ENCODE data around the gene USP17L11.
"Not testable (repeated sequence)": the region's sequence is repeated elsewhere in the genome, so short reads cannot be mapped to it uniquely, and the experiment has no call there.

The USP17L11 gene, protein sequence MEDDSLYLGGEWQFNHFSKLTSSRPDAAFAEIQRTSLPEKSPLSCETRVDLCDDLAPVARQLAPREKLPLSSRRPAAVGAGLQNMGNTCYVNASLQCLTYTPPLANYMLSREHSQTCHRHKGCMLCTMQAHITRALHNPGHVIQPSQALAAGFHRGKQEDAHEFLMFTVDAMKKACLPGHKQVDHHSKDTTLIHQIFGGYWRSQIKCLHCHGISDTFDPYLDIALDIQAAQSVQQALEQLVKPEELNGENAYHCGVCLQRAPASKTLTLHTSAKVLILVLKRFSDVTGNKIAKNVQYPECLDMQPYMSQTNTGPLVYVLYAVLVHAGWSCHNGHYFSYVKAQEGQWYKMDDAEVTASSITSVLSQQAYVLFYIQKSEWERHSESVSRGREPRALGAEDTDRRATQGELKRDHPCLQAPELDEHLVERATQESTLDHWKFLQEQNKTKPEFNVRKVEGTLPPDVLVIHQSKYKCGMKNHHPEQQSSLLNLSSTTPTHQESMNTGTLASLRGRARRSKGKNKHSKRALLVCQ

DNA sequence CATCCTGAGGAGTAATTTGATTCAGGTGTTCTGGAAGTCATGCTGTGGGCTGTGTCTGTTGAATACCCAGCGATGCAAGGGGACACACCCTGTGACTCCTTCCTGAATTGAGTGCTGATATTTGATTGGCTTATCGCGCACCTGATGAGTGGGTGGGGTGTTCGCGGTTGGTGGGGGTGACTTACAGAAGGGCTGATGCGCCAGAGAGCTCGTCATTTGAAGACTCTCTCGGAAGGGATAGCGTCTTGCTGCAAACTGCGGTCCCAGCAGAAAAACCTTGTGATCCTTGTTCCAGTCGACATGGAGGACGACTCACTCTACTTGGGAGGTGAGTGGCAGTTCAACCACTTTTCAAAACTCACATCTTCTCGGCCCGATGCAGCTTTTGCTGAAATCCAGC lies at the start of gene USP17L11:
USP17L11 (plus strand) TSS at position 301 of the 400 bp plus-strand sequence; CDS start at position 301, 0 bp downstream.
- not testable (repeated sequence) for DNase-seq

DNA sequence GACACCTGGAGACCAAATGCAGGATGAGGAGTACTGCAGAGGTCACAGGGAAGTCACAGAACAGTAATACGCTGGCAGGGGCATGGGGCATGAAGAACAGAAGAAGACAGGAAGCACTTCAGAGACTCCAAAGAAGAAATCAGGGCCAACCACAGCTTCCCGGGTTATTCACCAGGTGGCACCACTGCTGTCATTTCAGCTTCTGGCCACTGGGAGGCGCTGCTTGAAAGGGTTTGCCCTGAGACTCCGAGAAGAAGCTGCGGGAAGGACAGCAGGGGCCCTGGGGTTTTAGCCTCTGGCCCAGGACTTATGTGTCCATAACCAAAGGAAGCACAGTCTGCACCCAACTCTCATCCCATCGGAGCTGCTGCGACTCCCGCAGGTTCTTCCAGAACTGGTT lies 49.2 kb upstream of the USP17L11 start:
- DNase-seq, result not testable (repeated sequence)

DNA sequence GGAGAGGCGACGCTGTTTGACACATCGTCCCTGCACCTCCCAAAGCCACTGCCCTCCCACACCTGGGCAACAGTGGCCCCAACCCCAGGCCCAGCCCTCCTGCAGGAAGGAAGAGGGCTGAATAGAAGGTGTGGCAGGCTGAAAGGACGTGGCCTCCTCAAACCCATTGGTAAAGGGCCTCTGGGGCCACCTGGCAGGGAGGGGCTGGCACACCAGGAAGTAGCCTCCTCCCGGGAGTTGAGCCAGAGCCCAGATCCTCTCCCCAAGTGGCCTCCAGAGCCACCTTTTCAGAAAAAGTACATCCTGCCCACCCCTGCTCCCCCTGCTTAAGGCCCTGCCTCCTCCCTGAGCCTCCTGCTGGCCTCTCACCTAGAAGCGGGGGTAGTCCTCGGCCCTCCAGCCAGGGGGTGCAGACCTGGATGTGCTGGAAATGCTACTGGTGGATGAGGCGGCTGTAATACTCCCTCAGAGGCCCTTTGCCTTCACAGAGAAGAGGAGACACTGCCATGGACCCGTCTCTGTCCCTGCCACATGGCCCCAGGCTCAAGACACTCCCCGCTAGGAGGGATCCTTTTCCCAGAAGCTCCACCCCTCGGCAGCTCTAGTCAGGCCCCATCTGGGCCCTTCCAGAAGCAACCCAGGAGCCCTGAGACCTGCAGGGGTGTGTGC lies 45.3 kb upstream of the USP17L11 start, which contains the start of gene FAM90A26:
FAM90A26 (plus strand) TSS at position 619 of the 669 bp plus-strand sequence. CDS start 2,764 bp downstream, outside the sequence.
- not testable (repeated sequence) for DNase-seq

DNA sequence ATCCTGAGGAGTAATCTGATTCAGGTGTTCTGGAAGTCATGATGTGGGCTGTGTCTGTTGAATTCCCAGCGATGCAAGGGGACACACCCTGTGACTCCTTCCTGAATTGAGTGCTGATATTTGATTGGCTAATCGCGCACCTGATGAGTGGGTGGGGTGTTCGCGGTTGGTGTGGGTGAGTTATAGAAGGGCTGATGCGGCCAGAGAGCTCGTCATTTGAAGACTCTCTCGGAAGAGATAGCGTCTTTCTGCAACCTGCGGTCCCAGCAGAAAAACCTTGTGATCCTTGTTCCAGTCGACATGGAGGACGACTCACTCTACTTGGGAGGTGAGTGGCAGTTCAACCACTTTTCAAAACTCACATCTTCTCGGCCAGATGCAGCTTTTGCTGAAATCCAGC lies 4.8 kb upstream of the USP17L11 start, which contains the start of gene USP17L10:
USP17L10 (plus strand) TSS at position 301 of the 400 bp plus-strand sequence; CDS start at position 301, 0 bp downstream.
- DNase-seq, result not testable (repeated sequence)

DNA sequence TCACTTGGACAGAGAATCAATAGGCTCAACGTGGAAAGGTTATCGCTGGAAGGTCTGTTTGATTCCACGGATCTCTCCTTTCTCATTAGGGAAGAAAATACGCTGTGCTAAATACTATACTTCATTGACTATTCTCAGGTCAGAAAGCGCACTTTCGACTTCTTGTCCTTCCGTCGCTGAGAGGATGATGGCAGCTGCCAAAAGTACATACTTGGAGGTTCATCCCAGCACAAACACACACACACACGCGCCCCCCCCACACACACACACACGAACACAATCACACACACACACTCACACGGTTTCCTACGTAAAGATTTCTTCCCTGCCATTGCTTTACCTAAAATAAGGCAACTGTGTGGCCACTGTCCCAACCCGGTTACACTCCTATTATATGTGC lies 504 bp upstream of the USP17L11 start:
- DNase-seq, result not testable (repeated sequence)

DNA sequence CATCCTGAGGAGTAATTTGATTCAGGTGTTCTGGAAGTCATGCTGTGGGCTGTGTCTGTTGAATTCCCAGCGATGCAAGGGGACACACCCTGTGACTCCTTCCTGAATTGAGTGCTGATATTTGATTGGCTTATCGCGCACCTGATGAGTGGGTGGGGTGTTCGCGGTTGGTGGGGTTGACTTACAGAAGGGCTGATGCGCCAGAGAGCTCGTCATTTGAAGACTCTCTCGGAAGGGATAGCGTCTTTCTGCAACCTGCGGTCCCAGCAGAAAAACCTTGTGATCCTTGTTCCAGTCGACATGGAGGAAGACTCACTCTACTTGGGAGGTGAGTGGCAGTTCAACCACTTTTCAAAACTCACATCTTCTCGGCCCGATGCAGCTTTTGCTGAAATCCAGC lies 4.6 kb downstream of the USP17L11 start, which contains the start of gene USP17L12:
USP17L12 (plus strand) TSS at position 301 of the 400 bp plus-strand sequence; CDS start at position 301, 0 bp downstream.
- not testable (repeated sequence) for DNase-seq

DNA sequence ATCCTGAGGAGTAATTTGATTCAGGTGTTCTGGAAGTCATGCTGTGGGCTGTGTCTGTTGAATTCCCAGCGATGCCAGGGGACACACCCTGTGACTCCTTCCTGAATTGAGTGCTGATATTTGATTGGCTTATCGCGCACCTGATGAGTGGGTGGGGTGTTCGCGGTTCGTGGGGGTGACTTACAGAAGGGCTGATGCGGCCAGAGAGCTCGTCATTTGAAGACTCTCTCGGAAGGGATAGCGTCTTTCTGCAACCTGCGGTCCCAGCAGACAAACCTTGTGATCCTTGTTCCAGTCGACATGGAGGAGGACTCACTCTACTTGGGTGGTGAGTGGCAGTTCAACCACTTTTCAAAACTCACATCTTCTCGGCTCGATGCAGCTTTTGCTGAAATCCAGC lies 9.4 kb downstream of the USP17L11 start, which contains the start of gene USP17L13:
USP17L13 (plus strand) TSS at position 301 of the 400 bp plus-strand sequence; CDS start at position 301, 0 bp downstream.
- DNase-seq, result not testable (repeated sequence)

DNA sequence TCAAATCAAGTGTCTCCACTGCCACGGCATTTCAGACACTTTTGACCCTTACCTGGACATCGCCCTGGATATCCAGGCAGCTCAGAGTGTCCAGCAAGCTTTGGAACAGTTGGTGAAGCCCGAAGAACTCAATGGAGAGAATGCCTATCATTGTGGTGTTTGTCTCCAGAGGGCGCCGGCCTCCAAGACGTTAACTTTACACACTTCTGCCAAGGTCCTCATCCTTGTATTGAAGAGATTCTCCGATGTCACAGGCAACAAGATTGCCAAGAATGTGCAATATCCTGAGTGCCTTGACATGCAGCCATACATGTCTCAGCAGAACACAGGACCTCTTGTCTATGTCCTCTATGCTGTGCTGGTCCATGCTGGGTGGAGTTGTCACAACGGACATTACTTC lies 15.0 kb downstream of the USP17L11 start:
- DNase-seq, result not testable (repeated sequence)

DNA sequence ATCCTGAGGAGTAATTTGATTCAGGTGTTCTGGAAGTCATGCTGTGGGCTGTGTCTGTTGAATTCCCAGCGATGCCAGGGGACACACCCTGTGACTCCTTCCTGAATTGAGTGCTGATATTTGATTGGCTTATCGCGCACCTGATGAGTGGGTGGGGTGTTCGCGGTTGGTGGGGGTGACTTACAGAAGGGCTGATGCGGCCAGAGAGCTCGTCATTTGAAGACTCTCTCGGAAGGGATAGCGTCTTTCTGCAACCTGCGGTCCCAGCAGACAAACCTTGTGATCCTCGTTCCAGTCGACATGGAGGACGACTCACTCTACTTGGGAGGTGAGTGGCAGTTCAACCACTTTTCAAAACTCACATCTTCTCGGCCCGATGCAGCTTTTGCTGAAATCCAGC lies 18.9 kb downstream of the USP17L11 start, which contains the start of gene USP17L15:
USP17L15 (plus strand) TSS at position 301 of the 400 bp plus-strand sequence; CDS start at position 301, 0 bp downstream.
- DNase-seq, result not testable (repeated sequence)

DNA sequence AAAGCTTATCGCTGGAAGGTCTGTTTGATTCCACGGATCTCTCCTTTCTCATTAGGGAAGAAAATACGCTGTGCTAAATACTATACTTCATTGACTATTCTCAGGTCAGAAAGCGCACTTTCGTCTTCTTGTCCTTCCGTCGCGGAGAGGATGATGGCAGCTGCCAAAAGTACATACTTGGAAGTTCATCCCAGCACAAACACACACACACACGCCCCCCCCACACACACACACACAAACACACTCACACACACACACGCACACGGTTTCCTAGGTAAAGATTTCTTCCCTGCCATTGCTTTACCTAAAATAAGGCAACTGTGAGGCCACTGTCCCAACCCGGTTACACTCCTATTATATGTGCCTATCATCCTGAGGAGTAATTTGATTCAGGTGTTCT lies 23.3 kb downstream of the USP17L11 start:
- DNase-seq, result not testable (repeated sequence)

DNA sequence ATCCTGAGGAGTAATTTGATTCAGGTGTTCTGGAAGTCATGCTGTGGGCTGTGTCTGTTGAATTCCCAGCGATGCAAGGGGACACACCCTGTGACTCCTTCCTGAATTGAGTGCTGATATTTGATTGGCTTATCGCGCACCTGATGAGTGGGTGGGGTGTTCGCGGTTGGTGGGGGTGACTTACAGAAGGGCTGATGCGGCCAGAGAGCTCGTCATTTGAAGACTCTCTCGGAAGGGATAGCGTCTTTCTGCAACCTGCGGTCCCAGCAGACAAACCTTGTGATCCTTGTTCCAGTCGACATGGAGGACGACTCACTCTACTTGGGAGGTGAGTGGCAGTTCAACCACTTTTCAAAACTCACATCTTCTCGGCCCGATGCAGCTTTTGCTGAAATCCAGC lies 28.4 kb downstream of the USP17L11 start, which contains the start of gene USP17L17:
USP17L17 (plus strand) TSS at position 301 of the 400 bp plus-strand sequence; CDS start at position 301, 0 bp downstream.
- not testable (repeated sequence) for DNase-seq

DNA sequence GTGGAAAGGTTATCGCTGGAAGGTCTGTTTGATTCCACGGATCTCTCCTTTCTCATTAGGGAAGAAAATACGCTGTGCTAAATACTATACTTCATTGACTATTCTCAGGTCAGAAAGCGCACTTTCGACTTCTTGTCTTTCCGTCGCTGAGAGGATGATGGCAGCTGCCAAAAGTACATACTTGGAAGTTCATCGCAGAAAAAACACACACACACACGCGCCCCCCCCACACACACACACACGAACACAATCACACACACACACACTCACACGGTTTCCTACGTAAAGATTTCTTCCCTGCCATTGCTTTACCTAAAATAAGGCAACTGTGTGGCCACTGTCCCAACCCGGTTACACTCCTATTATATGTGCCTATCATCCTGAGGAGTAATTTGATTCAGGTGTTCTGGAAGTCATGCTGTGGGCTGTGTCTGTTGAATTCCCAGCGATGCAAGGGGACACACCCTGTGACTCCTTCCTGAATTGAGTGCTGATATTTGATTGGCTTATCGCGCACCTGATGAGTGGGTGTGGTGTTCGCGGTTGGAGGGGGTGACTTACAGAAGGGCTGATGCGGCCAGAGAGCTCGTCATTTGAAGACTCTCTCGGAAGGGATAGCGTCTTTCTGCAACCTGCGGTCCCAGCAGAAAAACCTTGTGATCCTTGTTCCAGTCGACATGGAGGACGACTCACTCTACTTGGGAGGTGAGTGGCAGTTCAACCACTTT lies 32.9 kb downstream of the USP17L11 start, which contains the start of gene USP17L18:
USP17L18 (plus strand) TSS at position 678 of the 728 bp plus-strand sequence; CDS start at position 678, 0 bp downstream.
- not testable (repeated sequence) for DNase-seq

DNA sequence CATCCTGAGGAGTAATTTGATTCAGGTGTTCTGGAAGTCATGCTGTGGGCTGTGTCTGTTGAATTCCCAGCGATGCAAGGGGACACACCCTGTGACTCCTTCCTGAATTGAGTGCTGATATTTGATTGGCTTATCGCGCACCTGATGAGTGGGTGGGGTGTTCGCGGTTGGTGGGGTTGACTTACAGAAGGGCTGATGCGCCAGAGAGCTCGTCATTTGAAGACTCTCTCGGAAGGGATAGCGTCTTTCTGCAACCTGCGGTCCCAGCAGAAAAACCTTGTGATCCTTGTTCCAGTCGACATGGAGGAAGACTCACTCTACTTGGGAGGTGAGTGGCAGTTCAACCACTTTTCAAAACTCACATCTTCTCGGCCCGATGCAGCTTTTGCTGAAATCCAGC lies 37.9 kb downstream of the USP17L11 start, which contains the start of gene USP17L19:
USP17L19 (plus strand) TSS at position 301 of the 400 bp plus-strand sequence; CDS start at position 301, 0 bp downstream.
- not testable (repeated sequence) for DNase-seq

DNA sequence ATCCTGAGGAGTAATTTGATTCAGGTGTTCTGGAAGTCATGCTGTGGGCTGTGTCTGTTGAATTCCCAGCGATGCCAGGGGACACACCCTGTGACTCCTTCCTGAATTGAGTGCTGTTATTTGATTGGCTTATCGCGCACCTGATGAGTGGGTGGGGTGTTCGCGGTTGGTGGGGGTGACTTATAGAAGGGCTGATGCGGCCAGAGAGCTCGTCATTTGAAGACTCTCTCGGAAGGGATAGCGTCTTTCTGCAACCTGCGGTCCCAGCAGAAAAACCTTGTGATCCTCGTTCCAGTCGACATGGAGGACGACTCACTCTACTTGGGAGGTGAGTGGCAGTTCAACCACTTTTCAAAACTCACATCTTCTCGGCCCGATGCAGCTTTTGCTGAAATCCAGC lies 42.6 kb downstream of the USP17L11 start, which contains the start of gene USP17L20:
USP17L20 (plus strand) TSS at position 301 of the 400 bp plus-strand sequence; CDS start at position 301, 0 bp downstream.
- not testable (repeated sequence) for DNase-seq

DNA sequence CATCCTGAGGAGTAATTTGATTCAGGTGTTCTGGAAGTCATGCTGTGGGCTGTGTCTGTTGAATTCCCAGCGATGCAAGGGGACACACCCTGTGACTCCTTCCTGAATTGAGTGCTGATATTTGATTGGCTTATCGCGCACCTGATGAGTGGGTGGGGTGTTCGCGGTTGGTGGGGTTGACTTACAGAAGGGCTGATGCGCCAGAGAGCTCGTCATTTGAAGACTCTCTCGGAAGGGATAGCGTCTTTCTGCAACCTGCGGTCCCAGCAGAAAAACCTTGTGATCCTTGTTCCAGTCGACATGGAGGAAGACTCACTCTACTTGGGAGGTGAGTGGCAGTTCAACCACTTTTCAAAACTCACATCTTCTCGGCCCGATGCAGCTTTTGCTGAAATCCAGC lies 47.4 kb downstream of the USP17L11 start, which contains the start of gene USP17L21:
USP17L21 (plus strand) TSS at position 301 of the 400 bp plus-strand sequence; CDS start at position 301, 0 bp downstream.
- not testable (repeated sequence) for DNase-seq
